Uterus (tissue), 2 donors: ENCODE measurements around the gene TDRD9.

ENCODE experiments used
- CTCF ChIP-seq, 4 experiments: fragments of 200-600 bp in 2 of 4; fragments of 450-650 bp in 2 of 4; sonication (generic) in 2 of 4; IDR thresholded peaks; one replicate each; pipeline ENCODE4 v1.5.1; 2016 to 2019; ENCODE audit warnings: antibody characterized with exemption in 4 of 4, mild to moderate bottlenecking in 2 of 4, moderate library complexity in 1 of 4
- POLR2A ChIP-seq, 2 donors: fragments of 450-650 bp; IDR thresholded peaks; one replicate each; pipeline ENCODE4 v1.6.1; 2016; ENCODE audit warnings: antibody characterized with exemption in 2 of 2, mild to moderate bottlenecking in 1 of 2, moderate library complexity in 1 of 2

GRCh38 chr14:103960457-103961055 lies 32.3 kb downstream of the TDRD9 start:
- TF ChIP-seq CTCF (IDR thresholded peaks at IDR 0.05): no peak
- no peak for TF ChIP-seq POLR2A (IDR thresholded peaks at IDR 0.05)
